ENCODE measurements around the gene KRT3.

The KRT3 gene

DNA sequence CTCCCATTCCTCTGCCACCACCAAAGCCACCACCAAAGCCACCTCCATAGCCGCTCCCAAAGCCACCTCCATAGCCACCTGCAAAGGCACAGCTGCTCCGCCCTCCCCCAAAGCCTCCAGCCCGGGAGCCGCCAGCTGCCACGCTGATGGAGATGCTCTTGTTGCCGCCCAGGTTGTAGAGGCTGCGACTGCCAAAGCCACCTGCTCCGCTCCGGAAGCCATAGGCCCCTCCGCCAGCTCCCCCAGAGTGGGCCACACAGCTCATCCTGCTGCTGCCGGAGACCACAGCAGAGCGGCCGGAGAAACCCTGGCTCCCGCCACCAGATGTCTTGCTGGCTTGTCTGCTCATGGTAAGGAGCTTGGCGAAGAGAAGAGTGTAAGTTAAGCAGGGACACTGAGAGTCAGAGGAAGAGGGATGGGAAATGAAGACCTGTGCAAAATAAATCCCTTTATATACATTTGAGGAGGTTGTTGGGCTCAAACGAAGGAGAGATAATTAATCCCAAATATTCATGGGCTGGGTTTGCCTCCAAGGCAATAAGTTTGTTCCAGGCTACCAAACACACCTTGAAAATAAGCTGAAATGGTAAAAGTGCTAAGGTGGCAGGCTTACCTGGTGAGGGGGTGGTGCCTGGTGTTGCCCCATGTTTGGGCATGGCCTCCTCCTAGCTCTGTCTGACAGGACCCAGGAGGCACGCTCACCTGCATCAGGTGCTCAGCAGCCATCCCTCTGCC lies at the start of gene KRT3:
Gene KRT3 (minus strand): TSS at position 424 of the 735 bp plus-strand sequence. CDS start 75 bp downstream, at position 349.
- no peak for DNase-seq

DNA sequence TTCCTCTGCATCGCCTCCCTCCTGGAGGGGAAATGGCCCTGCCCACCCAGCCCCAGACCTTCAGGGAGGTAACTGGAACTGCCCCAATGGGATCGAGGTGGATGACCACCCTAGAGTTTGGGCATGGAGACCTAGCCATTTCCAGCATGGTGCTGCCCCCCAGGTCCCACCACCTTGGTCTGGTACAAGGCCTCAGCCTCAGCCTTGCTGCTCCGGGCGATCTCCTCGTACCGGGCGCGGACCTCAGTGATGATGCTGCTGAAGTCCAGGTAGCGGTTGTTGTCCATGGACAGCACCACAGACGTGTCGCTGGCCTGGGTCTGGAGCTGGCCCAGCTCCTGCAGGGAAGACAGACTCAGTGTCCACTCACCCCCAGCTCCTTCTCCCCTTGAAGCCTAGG lies 48.5 kb upstream of the KRT3 start:
- DNase-seq: no peak

DNA sequence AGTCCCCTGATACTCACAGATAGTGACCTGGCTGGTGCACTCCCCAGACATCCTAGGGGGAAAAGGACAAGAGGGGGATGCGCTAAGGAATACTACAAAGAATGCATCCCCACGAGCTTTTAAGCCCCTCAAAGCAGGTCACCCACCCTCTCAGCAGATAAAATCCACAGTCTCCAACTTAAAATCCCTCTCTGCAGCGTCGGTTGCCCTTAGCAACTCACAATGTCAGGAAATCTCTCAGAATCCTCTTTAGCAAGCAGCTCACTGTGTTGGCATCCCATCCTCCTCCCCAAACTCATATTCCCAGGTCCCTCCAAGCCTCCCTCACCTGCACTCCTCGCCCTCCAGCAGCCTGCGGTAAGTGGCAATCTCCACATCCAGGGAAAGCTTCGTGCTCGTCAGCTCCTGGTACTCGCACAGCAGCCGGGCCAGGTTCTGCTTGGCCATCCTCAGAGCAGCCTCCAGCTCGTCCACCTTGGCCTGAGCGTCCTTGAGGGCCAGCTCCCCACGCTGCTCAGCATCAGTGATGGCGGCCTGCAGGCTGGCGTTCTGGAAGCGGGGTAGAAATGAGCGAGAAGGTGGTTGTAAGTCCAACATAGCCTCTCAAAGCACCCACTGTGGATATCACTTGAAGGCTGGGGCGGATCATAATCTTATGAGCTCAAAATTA lies 43.7 kb upstream of the KRT3 start:
- no peak for DNase-seq

DNA sequence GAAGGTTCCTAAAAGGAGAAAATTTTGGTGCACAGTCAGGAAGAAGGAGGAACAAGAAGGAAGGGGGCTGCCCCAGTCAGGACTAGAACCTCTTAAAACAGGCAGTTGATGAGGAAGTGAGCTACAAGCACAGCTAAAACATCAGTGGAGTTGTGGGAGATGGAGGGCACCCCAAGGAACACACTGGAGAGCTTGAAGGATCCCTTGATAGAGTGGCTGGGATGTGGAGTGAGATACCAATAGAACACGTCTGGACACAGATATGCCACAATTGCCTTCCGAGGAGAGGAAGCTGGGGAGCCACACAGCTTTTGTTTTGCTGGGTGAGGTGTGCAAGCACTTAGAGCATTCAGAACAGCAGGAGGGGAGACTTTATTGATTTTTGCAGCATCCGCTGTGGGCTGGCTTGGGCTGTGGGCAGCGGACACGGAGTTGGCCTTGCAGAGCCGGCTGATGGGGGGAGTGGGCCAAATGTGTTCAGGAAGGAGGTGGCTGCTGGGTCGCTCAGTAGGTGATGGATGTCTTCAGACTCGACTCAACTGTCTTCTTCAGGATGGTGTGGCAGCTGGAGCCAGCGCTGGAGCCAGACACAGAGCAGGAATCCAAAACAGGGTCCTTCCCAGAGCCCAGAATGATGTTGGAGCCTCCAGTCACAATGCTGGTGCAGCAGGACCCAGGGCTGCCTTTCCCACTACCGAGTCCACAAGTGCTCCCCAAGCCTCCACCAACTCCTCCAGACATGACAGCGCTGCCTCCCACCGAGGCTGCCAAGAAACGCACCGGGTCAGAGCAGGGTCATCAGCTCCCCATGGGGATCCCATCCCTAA lies 42.9 kb upstream of the KRT3 start:
- DNase-seq: no peak

DNA sequence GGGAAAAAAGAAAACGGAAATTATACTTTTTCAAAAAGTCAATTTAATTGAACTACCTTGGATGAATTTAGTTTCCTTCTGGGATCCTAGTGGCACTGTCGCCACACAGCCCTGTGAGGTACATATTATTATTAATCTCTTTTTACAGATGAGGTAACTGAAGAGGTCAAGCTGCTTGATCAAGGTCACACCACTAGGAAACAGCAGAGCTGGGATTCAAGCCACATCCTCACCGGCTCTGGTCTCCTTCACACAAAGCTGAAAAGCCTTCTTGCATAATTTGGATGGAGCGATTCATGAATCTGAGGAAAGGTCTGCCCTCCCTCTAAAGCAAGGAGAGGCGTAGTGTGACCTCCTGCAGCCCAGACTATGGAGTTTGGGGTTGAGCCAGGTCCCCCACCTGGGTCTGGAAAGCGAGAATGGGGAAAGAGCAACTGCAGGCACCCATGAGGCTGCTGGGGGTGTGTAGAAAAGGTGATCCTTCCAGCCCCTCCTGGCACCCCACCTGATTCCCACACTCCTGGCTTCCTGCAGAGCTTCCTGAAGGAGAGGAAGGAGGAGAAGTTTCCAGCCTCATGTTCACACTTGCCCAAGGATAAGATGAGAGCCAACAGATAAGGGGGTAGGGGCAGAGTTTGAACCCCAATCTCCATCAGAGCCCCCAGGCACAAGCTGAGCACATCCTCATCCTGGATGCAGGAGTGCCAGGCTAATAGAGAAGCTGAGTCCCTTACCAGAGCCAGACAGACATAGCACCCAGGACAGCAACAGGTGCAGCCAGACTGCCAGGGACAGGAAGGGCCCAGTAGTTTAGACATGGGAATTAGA lies 42.1 kb upstream of the KRT3 start:
- DNase-seq: no peak

DNA sequence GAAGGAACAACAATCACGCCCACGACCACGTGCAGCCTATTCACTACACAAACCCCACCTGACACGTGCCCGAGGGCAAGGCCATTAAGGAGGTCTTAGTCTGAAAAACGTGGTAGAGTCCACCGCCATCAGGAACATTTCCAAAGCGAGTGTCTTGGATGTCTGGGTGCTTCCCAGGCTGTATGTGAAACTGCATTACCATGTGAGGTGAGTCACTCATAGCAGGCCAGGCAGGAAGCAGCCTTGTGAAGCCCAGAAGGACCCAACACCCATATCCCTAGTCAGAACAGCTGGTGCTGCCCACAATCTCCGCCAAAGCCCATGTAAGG lies 41.5 kb upstream of the KRT3 start:
- DNase-seq: no peak

DNA sequence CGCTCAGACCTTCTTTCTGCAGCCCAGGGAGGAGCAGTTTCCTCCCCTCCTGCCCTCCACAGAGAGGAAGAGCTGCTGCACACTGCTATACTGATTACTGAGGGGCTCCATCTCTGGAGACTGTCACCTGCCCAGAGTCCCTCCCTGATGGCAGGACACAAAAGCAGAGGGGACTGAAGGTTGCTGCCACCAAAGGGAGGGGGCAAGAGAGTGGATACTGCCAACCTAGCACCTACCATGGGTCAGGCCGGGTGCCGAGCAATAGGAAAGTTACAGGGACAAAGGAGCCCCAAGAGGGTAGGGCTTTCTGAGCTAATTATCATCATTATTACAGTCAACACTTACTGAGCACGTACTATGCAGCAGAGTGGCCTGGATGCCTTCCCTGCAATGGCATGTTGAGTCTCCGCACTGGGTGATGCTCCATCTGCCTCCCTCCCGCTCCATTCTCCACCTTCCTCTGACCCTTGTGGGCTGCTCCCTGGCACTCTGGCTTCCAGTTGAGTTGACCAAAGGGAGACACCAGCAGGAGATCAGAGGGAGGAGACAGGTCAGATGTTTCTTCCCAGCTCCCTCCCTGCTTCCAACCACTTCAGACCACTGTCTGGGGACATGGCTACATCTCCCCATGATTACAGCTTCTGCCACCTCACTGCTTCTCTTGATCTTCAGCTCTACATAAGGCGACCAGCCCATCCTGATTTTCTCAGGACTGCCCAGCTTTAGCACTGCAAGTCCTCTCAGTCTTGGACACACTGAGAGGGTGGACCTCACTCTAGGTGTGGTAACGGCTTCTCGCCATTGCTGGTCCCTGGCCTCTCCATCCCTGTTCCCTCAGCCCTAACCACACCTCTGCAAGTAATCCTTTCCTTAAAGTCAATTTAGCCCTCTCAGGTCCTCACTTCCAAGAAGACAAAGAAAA lies 40.8 kb upstream of the KRT3 start:
- DNase-seq: no peak

DNA sequence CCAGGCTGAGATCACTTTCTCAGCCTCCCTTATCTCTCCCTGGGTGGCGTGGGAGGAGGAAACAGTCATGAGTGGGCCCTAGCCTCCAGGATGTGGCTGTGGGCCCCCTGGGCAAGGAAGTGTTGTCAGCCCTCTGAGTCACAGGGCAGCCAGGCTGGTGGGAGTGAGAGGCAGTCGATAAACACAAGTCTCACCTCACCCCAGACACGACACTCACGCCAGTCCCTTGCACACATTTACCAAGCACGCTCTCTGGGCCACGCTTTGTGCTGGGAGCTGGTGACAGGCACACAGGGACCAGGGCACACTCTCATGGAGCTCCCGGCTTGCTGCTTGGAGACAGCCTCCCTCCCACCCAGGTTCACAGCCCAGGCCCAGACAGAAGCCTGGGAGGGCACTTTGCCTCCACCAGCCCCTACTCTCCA lies 40.1 kb upstream of the KRT3 start:
- DNase-seq: peak; percentile 50

DNA sequence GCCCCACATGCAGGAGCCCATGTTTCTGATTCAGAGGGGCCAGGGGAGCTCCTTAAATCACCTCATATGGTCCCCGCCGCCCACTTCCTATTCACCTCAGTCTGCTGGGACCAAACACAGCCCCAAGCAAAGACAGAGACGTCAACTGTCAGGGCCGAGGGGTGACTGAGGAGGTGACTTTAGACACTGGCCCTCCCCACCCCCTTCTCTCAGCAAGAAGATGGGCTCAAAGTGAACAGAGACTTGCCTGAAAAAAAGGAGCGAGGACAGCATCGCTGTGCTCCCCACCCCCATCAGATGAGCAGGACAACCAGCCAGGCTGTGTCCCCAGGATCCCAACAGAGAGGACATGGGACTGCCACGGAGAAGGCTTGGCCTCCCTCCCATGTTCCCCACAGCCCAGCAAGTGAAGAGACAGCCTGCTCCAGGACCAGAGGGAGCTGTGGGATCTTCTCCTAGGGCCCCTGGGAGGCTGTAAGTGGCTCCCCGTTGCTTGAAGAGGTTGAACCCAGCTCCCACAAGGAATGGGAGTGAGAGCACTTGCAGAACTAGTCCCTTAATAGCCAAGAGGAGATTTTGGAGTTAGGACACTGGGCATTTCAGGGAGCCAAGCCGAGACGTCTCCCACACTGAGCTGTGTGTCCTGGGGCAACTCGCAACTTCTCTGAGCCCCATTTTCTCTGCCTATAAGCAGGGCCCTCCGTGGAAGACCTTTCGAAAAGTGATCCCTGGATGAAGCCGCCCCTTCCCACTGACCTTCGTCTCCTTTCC lies 39.5 kb upstream of the KRT3 start:
- no peak for DNase-seq

DNA sequence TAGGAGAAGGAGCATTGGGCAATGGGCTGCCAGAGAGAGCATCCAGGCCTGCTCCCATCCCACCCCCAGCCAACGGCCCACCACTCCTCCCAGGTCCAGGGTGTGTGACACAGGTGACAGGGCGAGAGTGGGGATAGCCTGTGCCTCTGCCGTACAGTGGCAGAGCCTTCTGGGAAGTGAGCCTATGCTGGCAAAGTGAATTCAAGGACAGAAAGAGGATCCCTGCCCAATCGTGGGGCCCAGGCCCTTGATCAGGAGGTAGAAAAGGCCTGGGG lies 38.7 kb upstream of the KRT3 start:
- no peak for DNase-seq

DNA sequence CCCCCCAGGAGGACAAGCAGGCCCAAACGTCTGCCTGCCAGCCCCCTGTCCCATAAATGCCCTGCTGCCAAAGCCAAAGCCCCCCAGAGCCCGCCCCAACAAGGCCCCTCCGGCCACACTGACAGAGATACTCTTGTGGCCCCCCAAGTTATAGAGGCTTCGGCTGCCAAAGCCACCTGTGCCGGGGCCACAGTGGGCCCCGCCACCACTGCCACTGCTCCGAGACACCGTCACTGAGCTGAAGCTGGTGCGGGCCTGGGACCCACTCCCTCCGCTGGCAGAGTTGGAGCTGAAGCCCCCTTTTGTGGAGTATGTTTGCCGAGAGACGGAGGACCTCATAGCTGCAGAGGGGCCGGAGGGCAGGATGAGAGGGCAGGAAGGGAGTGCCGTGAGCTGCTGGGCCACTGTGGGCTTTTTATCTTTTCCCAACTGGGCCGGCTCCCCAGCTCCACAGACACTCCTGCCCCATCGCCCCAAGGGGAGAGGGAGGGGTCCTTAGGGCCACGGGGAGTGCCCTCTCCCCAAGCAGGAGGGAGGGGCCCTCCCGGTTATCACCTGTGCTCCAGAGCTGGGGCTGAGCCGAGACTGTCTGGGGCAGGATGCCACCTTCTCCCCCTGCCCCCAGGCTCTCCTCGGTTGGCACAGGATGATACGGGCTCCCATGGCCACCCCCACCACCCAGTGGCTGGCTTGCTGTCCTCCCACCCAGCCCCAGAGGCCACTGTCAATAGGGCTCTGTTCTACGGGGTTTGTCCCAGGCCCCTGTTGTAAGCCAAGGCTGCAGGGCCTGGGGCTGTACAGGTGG lies 38.2 kb upstream of the KRT3 start, which contains the start of gene KRT79:
Gene KRT79 (minus strand): TSS at position 390 of the 805 bp plus-strand sequence. CDS start 51 bp downstream, at position 339.
- no peak for DNase-seq

DNA sequence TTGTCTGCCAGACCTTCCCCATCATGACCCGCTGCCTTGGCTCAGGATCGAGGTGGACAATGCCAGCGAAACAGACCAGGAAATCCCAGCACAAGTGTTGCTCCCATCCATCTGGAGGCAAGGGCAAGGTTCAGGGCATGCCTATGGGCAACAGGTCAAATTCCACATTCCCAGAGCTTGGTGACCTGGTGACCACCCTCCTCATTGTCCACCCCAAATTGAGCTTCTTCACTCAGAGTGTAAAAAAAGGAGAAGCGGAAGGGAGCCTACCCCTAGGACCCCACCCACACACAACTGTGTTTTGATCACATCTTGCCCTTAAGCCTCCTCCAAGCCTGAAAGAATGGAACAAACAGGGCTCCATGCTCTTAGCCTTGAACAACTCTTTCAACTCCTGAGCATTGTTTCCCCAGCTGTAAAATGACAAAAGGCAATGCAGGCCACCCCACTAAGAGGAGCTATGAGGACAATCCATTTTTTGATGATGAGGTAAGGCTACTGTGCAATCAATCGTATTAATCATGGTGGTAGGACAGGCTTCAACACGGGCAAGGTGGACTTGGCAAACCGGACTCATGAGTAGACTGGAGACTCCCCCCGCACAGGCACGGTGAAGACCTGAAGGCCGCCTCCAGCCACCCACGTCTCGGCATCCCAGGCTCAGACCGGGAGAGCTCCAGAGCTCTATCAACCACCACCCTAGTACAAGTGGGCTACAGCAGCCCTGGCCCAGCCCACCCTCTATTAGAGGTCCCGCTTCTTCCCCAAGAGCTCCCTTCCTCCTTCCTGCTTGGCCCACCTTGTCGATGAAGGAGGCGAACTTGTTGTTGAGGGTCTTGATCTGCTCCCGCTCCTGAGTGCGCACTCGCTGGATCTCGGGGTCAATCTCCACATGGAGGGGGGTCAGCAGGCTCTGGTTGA lies 37.3 kb upstream of the KRT3 start:
- no peak for DNase-seq

DNA sequence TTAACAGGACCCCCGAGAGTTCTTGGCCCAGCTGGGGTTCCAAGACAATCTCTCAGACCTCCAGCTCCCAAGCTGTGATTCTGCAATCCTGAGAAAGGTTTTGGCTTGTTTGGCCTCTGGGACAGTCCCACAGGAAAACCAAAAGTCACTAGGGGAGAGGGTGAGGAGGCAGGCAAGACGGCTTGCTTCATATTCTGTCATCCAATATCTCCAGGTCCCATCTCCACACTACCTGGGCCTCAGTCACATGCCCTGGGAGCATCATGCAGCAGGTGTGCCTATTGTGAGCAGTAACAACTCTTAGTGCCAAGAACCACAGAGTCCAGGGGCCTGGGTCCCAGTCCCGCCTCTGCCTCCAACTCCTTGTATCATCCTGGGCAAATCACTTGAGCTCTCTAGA lies 36.5 kb upstream of the KRT3 start:
- no peak for DNase-seq

DNA sequence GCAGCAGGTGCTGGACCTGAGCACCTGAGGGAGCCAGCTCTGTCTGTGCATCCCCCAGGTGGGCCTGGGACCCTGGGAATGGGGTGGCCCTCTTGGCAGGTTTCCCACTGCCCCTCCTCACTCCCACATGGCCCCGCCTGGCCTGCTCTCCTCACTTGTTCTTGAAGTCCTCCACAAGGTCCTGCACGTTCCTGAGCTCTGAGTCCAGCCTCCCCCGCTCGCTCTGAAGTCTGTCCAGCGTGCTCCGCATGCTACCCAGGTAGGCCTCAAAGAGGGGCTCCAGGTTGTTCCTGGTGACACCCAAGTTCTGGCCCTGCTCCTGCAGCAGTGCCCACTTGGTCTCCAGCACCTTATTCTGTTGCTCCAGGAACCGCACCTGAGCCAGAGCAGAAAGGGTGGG lies 35.3 kb upstream of the KRT3 start:
- DNase-seq: no peak

DNA sequence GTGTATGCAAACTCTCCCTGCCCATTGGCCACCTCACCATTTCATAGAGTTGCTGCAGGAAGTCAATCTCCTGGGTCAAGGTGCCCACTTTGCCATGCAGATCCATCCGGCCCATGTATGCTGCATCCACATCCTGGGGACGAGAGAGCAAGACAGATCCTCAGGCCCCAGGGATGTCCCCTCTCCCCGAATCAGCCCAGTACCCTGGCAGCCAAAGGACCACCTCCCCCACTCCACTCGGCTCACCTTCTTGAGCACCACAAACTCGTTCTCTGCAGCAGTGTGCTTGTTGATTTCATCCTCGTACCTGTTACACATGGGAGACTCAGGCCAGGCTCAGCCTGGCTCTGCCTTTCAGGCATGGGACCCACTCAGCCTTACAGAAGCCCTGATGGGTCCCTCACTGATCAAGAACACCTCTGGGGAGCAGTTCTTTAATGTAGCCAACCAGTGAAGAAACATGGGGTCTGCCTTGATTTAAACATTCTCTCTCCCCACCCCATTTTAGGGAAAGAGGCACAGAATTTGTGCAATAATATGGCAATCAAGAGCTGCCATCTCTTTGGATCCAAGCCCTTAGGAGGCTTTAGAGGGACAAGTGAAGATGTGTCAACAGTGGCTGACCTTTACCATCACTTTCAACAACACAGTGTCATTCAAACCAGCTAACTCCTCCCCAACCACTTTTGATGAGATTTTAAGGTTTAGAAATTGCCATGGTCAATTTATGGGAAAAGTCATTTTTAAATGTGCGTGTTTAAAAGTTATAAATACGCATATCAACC lies 34.3 kb upstream of the KRT3 start:
- no peak for DNase-seq

DNA sequence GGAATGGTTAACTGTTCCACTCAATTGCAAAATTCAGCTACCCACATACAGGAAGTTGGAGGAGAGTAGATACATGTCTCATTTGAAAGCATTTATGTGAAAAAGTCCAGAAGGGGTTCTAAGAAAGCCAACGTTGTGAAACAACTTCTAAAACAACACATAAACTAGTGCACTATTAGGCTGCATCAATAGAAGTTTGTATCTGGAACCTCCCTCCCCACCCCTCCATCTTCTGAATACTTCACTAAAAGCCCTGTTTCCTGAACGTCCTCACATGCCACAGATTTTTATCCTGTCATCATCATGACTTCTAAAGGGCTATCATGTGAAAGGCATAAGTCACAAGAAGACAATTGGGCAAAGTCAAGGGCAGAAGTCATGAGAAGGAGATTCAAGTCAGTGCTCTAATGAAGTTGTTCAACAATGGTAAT lies 32.7 kb upstream of the KRT3 start:
- DNase-seq: no peak

DNA sequence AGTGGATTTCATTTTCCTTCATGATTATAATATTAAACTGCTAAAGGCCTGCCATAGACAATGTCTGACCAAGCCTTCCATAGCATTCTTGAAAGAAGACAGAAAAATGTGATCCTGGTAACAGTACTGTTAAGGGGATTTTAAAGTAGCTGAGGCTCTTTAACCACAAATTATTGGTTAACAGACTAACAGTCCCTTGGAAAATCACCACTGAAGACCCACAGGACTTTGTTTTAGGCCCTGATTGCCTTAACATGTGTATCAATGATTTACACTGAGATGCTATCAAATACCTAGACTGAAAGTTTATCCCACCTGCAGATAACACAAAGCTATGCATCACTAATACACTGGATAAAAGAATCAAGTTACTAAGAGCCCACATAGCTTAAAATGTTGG lies 32.2 kb upstream of the KRT3 start:
- DNase-seq: no peak

DNA sequence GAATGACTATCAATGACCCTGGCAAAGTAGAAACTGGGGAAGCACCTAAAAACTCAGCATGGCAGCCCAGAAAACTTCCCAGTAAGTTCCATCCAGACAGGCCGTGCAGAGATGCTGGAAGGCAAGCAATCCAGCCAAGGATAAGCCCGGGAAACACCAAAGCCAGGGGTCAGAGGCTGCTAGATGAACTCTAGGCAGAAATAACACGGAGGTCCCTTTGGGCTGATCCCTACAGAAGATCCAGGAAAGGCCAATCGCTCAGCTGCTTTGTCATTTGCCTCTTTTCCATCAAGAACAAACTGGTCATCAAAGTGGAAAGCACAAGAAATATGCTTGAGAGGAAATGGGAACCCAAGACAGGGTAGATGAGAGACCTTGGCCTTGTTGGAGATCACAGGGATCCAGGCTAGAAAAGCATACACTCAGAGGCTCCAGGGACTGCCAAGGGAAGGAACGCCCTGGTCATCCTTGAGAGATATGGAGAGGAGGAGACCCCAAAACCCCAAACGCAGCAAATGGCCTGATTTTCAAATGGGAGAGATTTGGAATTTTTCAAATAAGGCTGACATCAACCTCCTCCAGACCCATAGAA lies 31.7 kb upstream of the KRT3 start:
- DNase-seq: no peak
